Measurements from ENCODE around the gene OSBPL3.

The OSBPL3 gene

GRCh38 chr7:24955313-24955712, 24.7 kb downstream of the OSBPL3 start:
- no peak for DNase-seq (ENCODE audit: low spot score)

GRCh38 chr7:24952464-24952863, 27.5 kb downstream of the OSBPL3 start:
- DNase-seq (ENCODE audit: low spot score) = no peak

GRCh38 chr7:24951441-24951980, 28.5 kb downstream of the OSBPL3 start:
- DNase-seq (ENCODE audit: low spot score) = no peak

GRCh38 chr7:24949884-24950283, 30.1 kb downstream of the OSBPL3 start:
- no peak for DNase-seq (ENCODE audit: low spot score)

- no peak for DNase-seq (ENCODE audit: low spot score)
Measured at GRCh38 chr7:24948739-24949138, 31.2 kb downstream of the OSBPL3 start.

- no peak for DNase-seq (ENCODE audit: low spot score)
Measured at GRCh38 chr7:24946467-24946866, 33.5 kb downstream of the OSBPL3 start.

GRCh38 chr7:24945899-24946298, 34.1 kb downstream of the OSBPL3 start:
- no peak for DNase-seq (ENCODE audit: low spot score)

GRCh38 chr7:24943096-24943948, 36.7 kb downstream of the OSBPL3 start:
- no peak for DNase-seq (ENCODE audit: low spot score)

- no peak for DNase-seq (ENCODE audit: low spot score)
Measured at GRCh38 chr7:24942226-24942625, 37.8 kb downstream of the OSBPL3 start.

GRCh38 chr7:24939416-24939815, 40.6 kb downstream of the OSBPL3 start:
- no peak for DNase-seq (ENCODE audit: low spot score)

GRCh38 chr7:24936121-24936824, 43.7 kb downstream of the OSBPL3 start:
- no peak for DNase-seq (ENCODE audit: low spot score)

GRCh38 chr7:24933298-24933697, 46.7 kb downstream of the OSBPL3 start:
- DNase-seq (ENCODE audit: low spot score) = no peak

- DNase-seq (ENCODE audit: low spot score) = no peak
Measured at GRCh38 chr7:24932815-24933214, 47.2 kb downstream of the OSBPL3 start.

- no peak for DNase-seq (ENCODE audit: low spot score)
Measured at GRCh38 chr7:24932389-24932788, 47.6 kb downstream of the OSBPL3 start.

GRCh38 chr7:24931844-24932243, 48.1 kb downstream of the OSBPL3 start:
- no peak for DNase-seq (ENCODE audit: low spot score)

GRCh38 chr7:24930856-24931255, 49.1 kb downstream of the OSBPL3 start:
- no peak for DNase-seq (ENCODE audit: low spot score)

GRCh38 chr7:24926623-24927524, 53.1 kb downstream of the OSBPL3 start:
- DNase-seq (ENCODE audit: low spot score) = no peak

- no peak for DNase-seq (ENCODE audit: low spot score)
Measured at GRCh38 chr7:24924375-24924774, 55.6 kb downstream of the OSBPL3 start.

GRCh38 chr7:24923172-24923865, 56.7 kb downstream of the OSBPL3 start:
- no peak for DNase-seq (ENCODE audit: low spot score)

- no peak for DNase-seq (ENCODE audit: low spot score)
Measured at GRCh38 chr7:24922099-24922773, 57.7 kb downstream of the OSBPL3 start.

- DNase-seq (ENCODE audit: low spot score) = no peak
Measured at GRCh38 chr7:24921362-24921679, 58.7 kb downstream of the OSBPL3 start.
